HL-60 (cell line): ENCODE data around the gene GRAMD2A.

Experiments used
- DNase-seq, 2 experiments: peaks; one replicate each; pipeline ENCODE4 v3.0.0-alpha.2; 2010 to 2020; ENCODE audit warnings: low read depth in 1 of 2, low spot score in 1 of 2
- H3K27ac ChIP-seq: fragments of 250-450 bp; sonication (Bioruptor Pico); replicated peaks from 2 replicates; pipeline ENCODE4 v1.5.1; 2020; ENCODE audit warnings: mild to moderate bottlenecking, moderate library complexity
- H3K27me3 ChIP-seq: fragments of 250-450 bp; sonication (Bioruptor Pico); 2 replicates; pipeline ENCODE4 v1.5.1; 2021; ENCODE audit warnings: mild to moderate bottlenecking, moderate library complexity; ENCODE audit not compliant: insufficient read depth, poor library complexity, severe bottlenecking
- H3K4me3 ChIP-seq: replicated peaks from 2 replicates; pipeline ENCODE4 v1.5.1; 2011; ENCODE audit warnings: mild to moderate bottlenecking, control low read depth, low read length; ENCODE audit not compliant: insufficient read depth
- GABPA ChIP-seq: IDR thresholded peaks from 2 replicates; pipeline ENCODE4 v1.6.1; 2012; ENCODE audit warnings: low read depth
- POLR2AphosphoS5 ChIP-seq: IDR thresholded peaks from 2 replicates; pipeline ENCODE4 v1.6.1; 2012; ENCODE audit warnings: low read depth
- SPI1 ChIP-seq: IDR thresholded peaks from 2 replicates; pipeline ENCODE4 v1.6.1; 2012; ENCODE audit warnings: low read depth, mild to moderate bottlenecking, borderline replicate concordance
- TF ChIP-seq, protein P1 (sequence below): IDR thresholded peaks from one replicate; pipeline ENCODE4 v1.5.1; 2011; ENCODE audit warnings: low read length, control low read depth, inconsistent platforms; ENCODE audit not compliant: insufficient read depth
- TF ChIP-seq, protein P2 (sequence below): IDR thresholded peaks from 2 replicates; pipeline ENCODE4 v1.6.1; 2012; ENCODE audit warnings: low read depth; ENCODE audit not compliant: insufficient replicate concordance

The GRAMD2A gene

DNA sequence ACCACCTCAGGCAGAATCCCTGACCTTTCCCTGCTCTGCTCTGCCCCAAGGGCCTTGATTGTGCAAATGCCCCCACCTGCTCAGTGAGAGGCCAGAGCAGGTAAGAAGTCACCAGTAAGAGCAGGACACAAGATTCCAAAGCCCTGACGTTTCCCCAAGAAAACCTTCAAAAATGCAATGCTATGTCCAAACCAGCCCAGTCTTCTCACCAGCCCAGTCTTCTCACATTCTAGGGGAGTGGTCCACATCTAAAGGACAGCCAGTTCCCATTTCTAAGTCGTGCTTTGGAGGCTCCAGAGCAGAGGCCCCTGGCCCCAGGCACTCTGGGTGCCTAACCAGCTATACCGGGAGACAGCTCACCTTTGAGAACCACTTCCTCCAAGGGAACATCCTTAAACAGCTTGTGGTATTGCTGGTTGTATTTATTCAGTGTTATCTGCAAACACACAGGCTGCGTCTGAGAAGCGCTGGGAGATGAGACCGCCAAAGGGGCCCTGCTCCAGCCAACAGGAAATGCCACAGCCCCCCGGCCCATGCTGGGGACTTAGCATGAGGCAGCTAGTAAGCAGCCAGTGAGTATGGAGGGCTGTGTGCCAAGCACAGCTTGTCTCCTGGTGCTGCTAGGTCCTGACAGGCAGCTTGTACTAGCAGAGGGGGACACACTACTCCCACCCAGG is 29.3 kb downstream of the GRAMD2A start:
- Histone ChIP-seq H3K27ac (no peak overlapping the region), H3K4me3 (no peak overlapping the region), H3K27me3 (no peaks in the 10 kb centered on the region)
- DNase-seq, result no peak
- TF ChIP-seq, protein P1, sequence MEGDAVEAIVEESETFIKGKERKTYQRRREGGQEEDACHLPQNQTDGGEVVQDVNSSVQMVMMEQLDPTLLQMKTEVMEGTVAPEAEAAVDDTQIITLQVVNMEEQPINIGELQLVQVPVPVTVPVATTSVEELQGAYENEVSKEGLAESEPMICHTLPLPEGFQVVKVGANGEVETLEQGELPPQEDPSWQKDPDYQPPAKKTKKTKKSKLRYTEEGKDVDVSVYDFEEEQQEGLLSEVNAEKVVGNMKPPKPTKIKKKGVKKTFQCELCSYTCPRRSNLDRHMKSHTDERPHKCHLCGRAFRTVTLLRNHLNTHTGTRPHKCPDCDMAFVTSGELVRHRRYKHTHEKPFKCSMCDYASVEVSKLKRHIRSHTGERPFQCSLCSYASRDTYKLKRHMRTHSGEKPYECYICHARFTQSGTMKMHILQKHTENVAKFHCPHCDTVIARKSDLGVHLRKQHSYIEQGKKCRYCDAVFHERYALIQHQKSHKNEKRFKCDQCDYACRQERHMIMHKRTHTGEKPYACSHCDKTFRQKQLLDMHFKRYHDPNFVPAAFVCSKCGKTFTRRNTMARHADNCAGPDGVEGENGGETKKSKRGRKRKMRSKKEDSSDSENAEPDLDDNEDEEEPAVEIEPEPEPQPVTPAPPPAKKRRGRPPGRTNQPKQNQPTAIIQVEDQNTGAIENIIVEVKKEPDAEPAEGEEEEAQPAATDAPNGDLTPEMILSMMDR, result no peak
- TF ChIP-seq POLR2AphosphoS5, result no peak
- peak; percentile 23; the same call in 1 of the 2 replicates for TF ChIP-seq SPI1

DNA sequence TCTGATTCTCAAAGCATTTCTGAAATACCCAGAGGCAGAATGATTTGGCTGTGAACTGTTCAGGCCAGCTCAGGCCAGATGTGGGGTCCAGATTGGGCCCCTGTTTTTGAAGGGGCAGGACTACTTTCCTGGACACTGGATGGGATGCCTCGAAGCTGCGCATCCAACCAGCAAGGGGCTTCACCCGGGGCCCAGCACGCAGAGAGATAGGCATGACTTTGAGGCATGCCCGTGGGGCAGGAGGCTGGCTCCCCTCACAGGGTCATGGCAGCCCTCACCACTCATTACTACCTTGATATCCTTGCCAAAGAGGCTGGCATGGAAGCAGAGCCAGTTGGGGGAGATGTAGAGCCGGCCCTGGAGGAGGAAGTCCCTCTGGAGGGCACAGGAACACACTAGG is 30.1 kb downstream of the GRAMD2A start:
- DNase-seq, result no peak
- Histone ChIP-seq H3K4me3 (no peak overlapping the region), H3K27ac (no peak overlapping the region), H3K27me3 (no peaks in the 10 kb centered on the region)
- TF ChIP-seq POLR2AphosphoS5, result no peak
- TF ChIP-seq, protein P2, sequence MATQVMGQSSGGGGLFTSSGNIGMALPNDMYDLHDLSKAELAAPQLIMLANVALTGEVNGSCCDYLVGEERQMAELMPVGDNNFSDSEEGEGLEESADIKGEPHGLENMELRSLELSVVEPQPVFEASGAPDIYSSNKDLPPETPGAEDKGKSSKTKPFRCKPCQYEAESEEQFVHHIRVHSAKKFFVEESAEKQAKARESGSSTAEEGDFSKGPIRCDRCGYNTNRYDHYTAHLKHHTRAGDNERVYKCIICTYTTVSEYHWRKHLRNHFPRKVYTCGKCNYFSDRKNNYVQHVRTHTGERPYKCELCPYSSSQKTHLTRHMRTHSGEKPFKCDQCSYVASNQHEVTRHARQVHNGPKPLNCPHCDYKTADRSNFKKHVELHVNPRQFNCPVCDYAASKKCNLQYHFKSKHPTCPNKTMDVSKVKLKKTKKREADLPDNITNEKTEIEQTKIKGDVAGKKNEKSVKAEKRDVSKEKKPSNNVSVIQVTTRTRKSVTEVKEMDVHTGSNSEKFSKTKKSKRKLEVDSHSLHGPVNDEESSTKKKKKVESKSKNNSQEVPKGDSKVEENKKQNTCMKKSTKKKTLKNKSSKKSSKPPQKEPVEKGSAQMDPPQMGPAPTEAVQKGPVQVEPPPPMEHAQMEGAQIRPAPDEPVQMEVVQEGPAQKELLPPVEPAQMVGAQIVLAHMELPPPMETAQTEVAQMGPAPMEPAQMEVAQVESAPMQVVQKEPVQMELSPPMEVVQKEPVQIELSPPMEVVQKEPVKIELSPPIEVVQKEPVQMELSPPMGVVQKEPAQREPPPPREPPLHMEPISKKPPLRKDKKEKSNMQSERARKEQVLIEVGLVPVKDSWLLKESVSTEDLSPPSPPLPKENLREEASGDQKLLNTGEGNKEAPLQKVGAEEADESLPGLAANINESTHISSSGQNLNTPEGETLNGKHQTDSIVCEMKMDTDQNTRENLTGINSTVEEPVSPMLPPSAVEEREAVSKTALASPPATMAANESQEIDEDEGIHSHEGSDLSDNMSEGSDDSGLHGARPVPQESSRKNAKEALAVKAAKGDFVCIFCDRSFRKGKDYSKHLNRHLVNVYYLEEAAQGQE, result no peak
- no peak for TF ChIP-seq GABPA
- TF ChIP-seq, protein P1, result no peak
- TF ChIP-seq SPI1, result no peak

DNA sequence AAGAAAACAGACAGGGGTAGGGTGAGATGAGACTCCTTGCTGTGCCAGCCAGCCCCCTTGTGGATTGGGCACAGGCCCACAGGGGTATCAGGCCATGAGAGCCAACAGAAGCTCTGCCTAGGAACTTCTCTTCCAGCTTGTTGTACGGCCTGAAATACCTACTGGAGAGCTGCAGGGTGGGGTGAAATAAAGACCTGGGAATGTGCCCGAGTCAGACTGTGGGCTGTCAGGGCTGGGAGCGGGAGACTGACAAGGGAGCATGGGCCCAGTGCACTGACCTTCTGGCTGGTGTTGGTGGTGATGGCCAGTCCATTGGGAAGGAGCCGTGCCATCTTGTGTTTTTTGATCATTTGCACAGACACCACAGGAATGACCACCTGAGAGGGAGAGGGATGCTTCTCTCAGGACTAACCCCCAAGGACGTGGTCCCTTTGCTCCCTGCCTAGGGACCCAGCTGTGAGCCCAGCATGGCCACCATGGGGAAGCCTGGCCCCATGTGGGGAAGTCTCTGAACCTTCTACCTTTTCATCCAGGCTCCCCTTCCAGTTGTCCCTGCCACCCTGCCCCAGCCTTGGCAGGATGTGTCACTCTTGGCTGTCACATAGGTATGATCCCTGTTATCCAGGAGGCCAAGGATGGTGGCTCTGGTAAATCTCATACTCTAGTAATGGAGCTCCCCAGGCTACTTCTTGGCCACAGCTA is 30.7 kb downstream of the GRAMD2A start:
- TF ChIP-seq, protein P1, result no peak
- TF ChIP-seq, protein P2, result no peak
- TF ChIP-seq SPI1 (no peak), GABPA (no peak), POLR2AphosphoS5 (no peak)
- no peak overlapping the region for H3K27ac ChIP-seq
- H3K4me3 ChIP-seq, result no peak overlapping the region
- no peaks in the 10 kb centered on the region for H3K27me3 ChIP-seq
- no peak for DNase-seq
